HG03342 (cell line): Measurements from ENCODE around the gene S100A9.
"Not testable (repeated sequence)": the region's sequence is repeated elsewhere in the genome, so short reads cannot be mapped to it uniquely, and the experiment has no call there.

Source experiments
- ATAC-seq: cut with Tn5 transposase; IDR thresholded peaks from one replicate; pipeline ENCODE4 v1.9.1; 2021; ENCODE audit warnings: mild to moderate bottlenecking, moderate library complexity; ENCODE audit not compliant: unreplicated experiment

The S100A9 gene

GRCh38 chr1:153357853-153358690, at the start of gene S100A9:
TSS of gene S100A9 (plus strand) at chr1:153357854. CDS start at chr1:153358284, 430 bp downstream.
- ATAC-seq: no peak

- no peak for ATAC-seq
Observed at GRCh38 chr1:153308540-153308939, 49.1 kb upstream of the S100A9 start.

- no peak for ATAC-seq
Observed at GRCh38 chr1:153309441-153309840, 48.2 kb upstream of the S100A9 start.

- no peak for ATAC-seq
Observed at GRCh38 chr1:153310526-153310925, 47.1 kb upstream of the S100A9 start.

- ATAC-seq: no peak
Observed at GRCh38 chr1:153312570-153313186, 45.0 kb upstream of the S100A9 start, which contains the start of gene PGLYRP3. TSS of gene PGLYRP3 (minus strand) at chr1:153312952. CDS start at chr1:153310665, 2,287 bp downstream.

GRCh38 chr1:153313288-153313687, 44.4 kb upstream of the S100A9 start:
- no peak for ATAC-seq

- ATAC-seq: not testable (repeated sequence)
Observed at GRCh38 chr1:153314388-153314787, 43.3 kb upstream of the S100A9 start.

- not testable (repeated sequence) for ATAC-seq
Observed at GRCh38 chr1:153316013-153316412, 41.6 kb upstream of the S100A9 start.

- ATAC-seq: not testable (repeated sequence)
Observed at GRCh38 chr1:153318145-153318544, 39.5 kb upstream of the S100A9 start.

- no peak for ATAC-seq
Observed at GRCh38 chr1:153322568-153322967, 35.1 kb upstream of the S100A9 start.

- no peak for ATAC-seq
Observed at GRCh38 chr1:153324912-153325311, 32.7 kb upstream of the S100A9 start.

GRCh38 chr1:153333902-153334301, 23.8 kb upstream of the S100A9 start:
- no peak for ATAC-seq

- no peak for ATAC-seq
Observed at GRCh38 chr1:153336650-153337049, 21.0 kb upstream of the S100A9 start.

- ATAC-seq: no peak
Observed at GRCh38 chr1:153337980-153338853, 19.4 kb upstream of the S100A9 start.

GRCh38 chr1:153339802-153340201, 17.9 kb upstream of the S100A9 start:
- no peak for ATAC-seq

- ATAC-seq: no peak
Observed at GRCh38 chr1:153340356-153340755, 17.3 kb upstream of the S100A9 start.

GRCh38 chr1:153341431-153341934, 16.2 kb upstream of the S100A9 start:
- no peak for ATAC-seq

- no peak for ATAC-seq
Observed at GRCh38 chr1:153342178-153342577, 15.5 kb upstream of the S100A9 start.

GRCh38 chr1:153343040-153343681, 14.5 kb upstream of the S100A9 start:
- no peak for ATAC-seq
